Measurements from ENCODE around the gene DSCAML1. TPM values are rescaled to one million over a fixed set of nuclear protein-coding genes. Genes with fewer than 3 reads are reported as not detected.

DSCAML1 gene
- total and polyA plus RNA-seq, 10 of the 15 experiments (the other 5 are each of a cell fraction or from before 2014, with no cell fraction given), result 0.03 to 0.18 (median 0.06) TPM; not detected in 1

DNA sequence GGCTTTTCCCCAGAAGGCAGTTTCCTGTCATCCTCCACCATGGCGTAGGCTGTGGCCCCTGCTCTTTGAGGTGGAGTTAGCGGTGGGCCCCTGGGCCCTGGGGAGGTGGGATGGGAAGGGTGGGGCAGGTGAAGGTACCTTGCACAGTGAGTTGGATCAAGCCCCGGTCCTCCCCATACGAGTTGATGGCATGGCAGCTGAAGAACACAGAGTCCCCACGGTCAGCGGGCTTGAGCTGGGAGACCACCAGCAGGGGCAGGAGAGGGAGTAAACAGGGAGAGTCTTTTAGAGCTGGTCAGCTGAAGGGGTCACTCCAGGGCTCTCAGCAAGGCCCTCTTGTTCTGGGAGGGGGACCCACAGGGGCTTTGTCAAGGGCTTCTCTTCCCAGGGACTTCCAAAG lies 316.0 kb downstream of the DSCAML1 start:
- no TSS peak for BruUV-seq (replicated peaks)
- H3K27ac ChIP-seq (ENCODE audit: control insufficient read depth, insufficient read depth), result no peak overlapping the region
- H2AFZ ChIP-seq (ENCODE audit: control insufficient read depth, low read depth, low read length), result no peak overlapping the region
- no peak for DNase-seq (ENCODE audit: low read depth, low spot score)
- no peak overlapping the region for H3K4me3 ChIP-seq
- no peak overlapping the region for H3K9ac ChIP-seq (ENCODE audit: control insufficient read depth, insufficient read depth, low read length)
- H3K9me3 ChIP-seq (replicated peaks; ENCODE audit: control insufficient read depth, insufficient read depth, low read length), result no peaks in the 10 kb centered on the region
- H3K79me2 ChIP-seq (ENCODE audit: control insufficient read depth, insufficient read depth, low read length), result no peaks in the 10 kb centered on the region
- H3K4me2 ChIP-seq (ENCODE audit: control insufficient read depth, insufficient read depth), result no peak overlapping the region
- in situ Hi-C loops (cut with MboI) (no loop called here), intact Hi-C loops (cut with micrococcal nuclease; ENCODE audit: unreplicated experiment) (no loop called here)
- WGBS (ENCODE audit: insufficient coverage, insufficient replicate concordance, low lambda C conversion rate, missing lambda C conversion rate), result 72% methylated on average over 6 of the region's 6 CpGs
- ChIA-PET CTCF (interaction anchor here (4.7 kb wide), 1 partner anchor 55 kb away, joined by 65 read pairs; no protein-coding TSS in a partner anchor), POLR2A (no interaction called here), RAD21 (ENCODE audit: unreplicated experiment) (interaction anchor here (0.9 to 4.5 kb wide), 2 partner anchors 37 to 55 kb away, joined by 3 to 23 read pairs; no protein-coding TSS in a partner anchor), SMC1A (ENCODE audit: uncharacterized antibody, unreplicated experiment) (no interaction called here)
- no peak for FAIRE-seq
- ATAC-seq, result no peak
- H4K20me1 ChIP-seq (ENCODE audit: control insufficient read depth, insufficient read depth), result no peaks in the 10 kb centered on the region; the same call in 1 of the 2 replicates
- peaks cover 0 to 2% of the 10 kb centered on the region in 2 experiments; a peak in 2 of 4 replicates for H3K27me3 ChIP-seq (replicated peaks in 1 of 2; ENCODE audit: control insufficient read depth in 2 of 2, insufficient read depth in 2 of 2, low read length in 1 of 2)
- TF ChIP-seq EGR1 (IDR thresholded peaks at IDR 0.05; ENCODE audit: borderline replicate concordance in 1 of 2, low read depth in 2 of 2, low read length in 2 of 2) (no peak), NFIC (IDR thresholded peaks at IDR 0.05; ENCODE audit: low read depth, low read length) (no peak), HSF1 (IDR thresholded peaks at IDR 0.05; ENCODE audit: low read depth, low read length) (no peak)
- no peaks in the 10 kb centered on the region for H3K4me1 ChIP-seq (ENCODE audit: control insufficient read depth, insufficient read depth, low read length)
- no peaks in the 10 kb centered on the region for H3K36me3 ChIP-seq (ENCODE audit: control insufficient read depth in 2 of 2, insufficient read depth in 2 of 2, low read length in 1 of 2)

GRCh38 chr11:117480221-117480620 lies 316.8 kb downstream of the DSCAML1 start:
- BruUV-seq (replicated peaks), result no TSS peak
- H3K9me3 ChIP-seq (replicated peaks; ENCODE audit: control insufficient read depth, insufficient read depth, low read length), result no peaks in the 10 kb centered on the region
- POLR2A ChIA-PET, result interaction anchor here (0.7 kb wide), 1 partner anchor 14 kb away, joined by 3 read pairs; no protein-coding TSS in a partner anchor
- H4K20me1 ChIP-seq (ENCODE audit: control insufficient read depth, insufficient read depth), result no peaks in the 10 kb centered on the region; the same call in 1 of the 2 replicates
- no peak for ATAC-seq
- CTCF ChIA-PET, result interaction anchor here (0.6 to 4.7 kb wide), 7 partner anchors 19 to 576 kb away, joined by 3 to 65 read pairs (median 5); no protein-coding TSS in a partner anchor
- no peaks in the 10 kb centered on the region for H3K36me3 ChIP-seq (ENCODE audit: control insufficient read depth in 2 of 2, insufficient read depth in 2 of 2, low read length in 1 of 2)
- SMC1A ChIA-PET (ENCODE audit: uncharacterized antibody, unreplicated experiment), result interaction anchor here (1.8 to 2.7 kb wide), 2 partner anchors 20 to 53 kb away, joined by 7 to 15 read pairs; no protein-coding TSS in a partner anchor
- FAIRE-seq, result no peak
- no peaks in the 10 kb centered on the region for H3K79me2 ChIP-seq (ENCODE audit: control insufficient read depth, insufficient read depth, low read length)
- H3K9ac ChIP-seq (ENCODE audit: control insufficient read depth, insufficient read depth, low read length), result no peak overlapping the region
- WGBS (ENCODE audit: insufficient coverage, insufficient replicate concordance, low lambda C conversion rate, missing lambda C conversion rate), result 56% methylated on average over 15 of the region's 15 CpGs
- RAD21 ChIA-PET (ENCODE audit: unreplicated experiment), result interaction anchor here (0.9 to 4.5 kb wide), 4 partner anchors 35 to 54 kb away, joined by 3 to 23 read pairs (median 10); no protein-coding TSS in a partner anchor
- no peak for TF ChIP-seq ZNF622 (IDR thresholded peaks at IDR 0.05)
- no peak for TF ChIP-seq RAD51 (IDR thresholded peaks at IDR 0.05)
- TF ChIP-seq MEF2A (IDR thresholded peaks at IDR 0.05; ENCODE audit: insufficient read depth, low read depth, low read length), result no peak
- no peak for TF ChIP-seq RCOR1 (conservative IDR thresholded peaks at IDR 0.05; ENCODE audit: low read depth, low read length)
- no peak for TF ChIP-seq JUND (IDR thresholded peaks at IDR 0.05; ENCODE audit: low read depth, low read length)
- no peak for TF ChIP-seq EZH2 (IDR thresholded peaks at IDR 0.05; ENCODE audit: borderline replicate concordance, control insufficient read depth, low read depth, low read length)
- TF ChIP-seq E2F4 (IDR thresholded peaks at IDR 0.05; ENCODE audit: low read depth, low read length), result no peak
- DNase-seq (ENCODE audit: low read depth, low spot score), result no peak
- no peak overlapping the region for H3K4me3 ChIP-seq
- no peak overlapping the region for H2AFZ ChIP-seq (ENCODE audit: control insufficient read depth, low read depth, low read length)
- in situ Hi-C loops (cut with MboI) (no loop called here), intact Hi-C loops (cut with micrococcal nuclease; ENCODE audit: unreplicated experiment) (no loop called here)
- H3K4me1 ChIP-seq (ENCODE audit: control insufficient read depth, insufficient read depth, low read length), result no peaks in the 10 kb centered on the region
- no peak overlapping the region for H3K4me2 ChIP-seq (ENCODE audit: control insufficient read depth, insufficient read depth)
- no peak overlapping the region for H3K27ac ChIP-seq (ENCODE audit: control insufficient read depth, insufficient read depth)
- H3K27me3 ChIP-seq (replicated peaks in 1 of 2; ENCODE audit: control insufficient read depth in 2 of 2, insufficient read depth in 2 of 2, low read length in 1 of 2), result peaks cover 0 to 2% of the 10 kb centered on the region in 2 experiments; a peak in 2 of 4 replicates

All from GM12878 (cell line).